H9 (cell line): ENCODE results near the gene MRPL2. TPM values are rescaled to one million over a fixed set of nuclear protein-coding genes. Genes with fewer than 3 reads are reported as not detected.

ENCODE experiments used
- DNase-seq: peaks from one replicate; pipeline ENCODE4 v3.0.0-alpha.2; 2017
- H2AFZ ChIP-seq: one replicate; pipeline ENCODE4 v1.6.1; 2013; ENCODE audit warnings: mild to moderate bottlenecking, low read length, control low read depth, moderate library complexity
- H2AK5ac ChIP-seq: 2 replicates; pipeline ENCODE4 v1.6.1; 2013; ENCODE audit warnings: low read length, control low read depth, mixed read lengths; ENCODE audit not compliant: insufficient read length
- H2BK120ac ChIP-seq: one replicate; pipeline ENCODE4 v1.6.1; 2013; ENCODE audit warnings: low read depth, mild to moderate bottlenecking, low read length, control low read depth, inconsistent platforms; ENCODE audit not compliant: poor library complexity, severe bottlenecking
- H2BK12ac ChIP-seq: 2 replicates; pipeline ENCODE4 v1.6.1; 2013; ENCODE audit warnings: low read length, control low read depth, mixed read lengths, low read depth; ENCODE audit not compliant: insufficient read length
- H2BK15ac ChIP-seq: 2 replicates; pipeline ENCODE4 v1.6.1; 2013; ENCODE audit warnings: low read depth, low read length, control low read depth
- H2BK20ac ChIP-seq: one replicate; pipeline ENCODE4 v1.6.1; 2013; ENCODE audit warnings: low read depth, mild to moderate bottlenecking, low read length, control low read depth, inconsistent platforms; ENCODE audit not compliant: poor library complexity, severe bottlenecking
- H2BK5ac ChIP-seq: 2 replicates; pipeline ENCODE4 v1.6.1; 2013; ENCODE audit warnings: low read length, control low read depth, mixed read lengths; ENCODE audit not compliant: insufficient read length
- H3K14ac ChIP-seq: 2 replicates; pipeline ENCODE4 v1.6.1; 2013; ENCODE audit warnings: low read length, control low read depth; ENCODE audit not compliant: insufficient read depth
- H3K18ac ChIP-seq: 2 replicates; pipeline ENCODE4 v1.6.1; 2013; ENCODE audit warnings: low read depth, mild to moderate bottlenecking, mixed read lengths, low read length, control low read depth; ENCODE audit not compliant: insufficient read length
- H3K23ac ChIP-seq: 2 replicates; pipeline ENCODE4 v1.6.1; 2013; ENCODE audit warnings: low read length, control low read depth, mixed read lengths, low read depth; ENCODE audit not compliant: insufficient read length
- H3K23me2 ChIP-seq: 2 replicates; pipeline ENCODE4 v1.6.1; 2013; ENCODE audit warnings: low read depth, mild to moderate bottlenecking, mixed read lengths, low read length, control low read depth; ENCODE audit not compliant: insufficient read length, poor library complexity, severe bottlenecking
- H3K27ac ChIP-seq: 2 replicates; pipeline ENCODE4 v1.5.1; 2013; ENCODE audit warnings: low read length, control low read depth, mixed read lengths, low read depth; ENCODE audit not compliant: insufficient read length
- H3K27me3 ChIP-seq: 2 replicates; pipeline ENCODE4 v1.6.1; 2013; ENCODE audit warnings: low read length, control low read depth, inconsistent platforms; ENCODE audit not compliant: insufficient read depth
- H3K4ac ChIP-seq: 2 replicates; pipeline ENCODE4 v1.6.1; 2013; ENCODE audit warnings: low read depth, mild to moderate bottlenecking, control low read depth, inconsistent platforms, low read length, moderate library complexity
- H3K4me1 ChIP-seq: 2 replicates; pipeline ENCODE4 v1.6.1; 2013; ENCODE audit warnings: low read length, control low read depth, inconsistent platforms; ENCODE audit not compliant: insufficient read depth
- H3K4me2 ChIP-seq: 2 replicates; pipeline ENCODE4 v1.6.1; 2013; ENCODE audit warnings: low read length, control low read depth, mixed read lengths; ENCODE audit not compliant: insufficient read length, insufficient read depth
- H3K56ac ChIP-seq: 2 replicates; pipeline ENCODE4 v1.6.1; 2013; ENCODE audit warnings: low read depth, mild to moderate bottlenecking, mixed read lengths, low read length, control low read depth; ENCODE audit not compliant: insufficient read length
- H3K79me1 ChIP-seq: 2 replicates; pipeline ENCODE4 v1.6.1; 2013; ENCODE audit warnings: low read depth, mild to moderate bottlenecking, moderate library complexity, low read length, control low read depth, inconsistent platforms; ENCODE audit not compliant: insufficient read depth, poor library complexity, severe bottlenecking
- H3K79me2 ChIP-seq: 2 replicates; pipeline ENCODE4 v1.6.1; 2013; ENCODE audit warnings: low read length, control low read depth, inconsistent platforms; ENCODE audit not compliant: insufficient read depth
- H3K9ac ChIP-seq: 2 replicates; pipeline ENCODE4 v1.6.1; 2013; ENCODE audit warnings: low read length, control low read depth, mixed read lengths; ENCODE audit not compliant: insufficient read length; ENCODE audit errors: extremely low read depth
- H3K9me3 ChIP-seq: one replicate; pipeline ENCODE4 v1.6.1; 2013; ENCODE audit warnings: low read depth, low read length, inconsistent platforms; ENCODE audit not compliant: control insufficient read depth
- H3T11ph ChIP-seq: one replicate; pipeline ENCODE4 v1.6.1; 2013; ENCODE audit warnings: mild to moderate bottlenecking, low read length, control low read depth, inconsistent platforms
- H4K20me1 ChIP-seq: one replicate; pipeline ENCODE4 v1.6.1; 2013; ENCODE audit not compliant: control insufficient read depth, insufficient read length, insufficient read depth
- H4K5ac ChIP-seq: 2 replicates; pipeline ENCODE4 v1.6.1; 2013; ENCODE audit warnings: low read depth, mild to moderate bottlenecking, mixed read lengths, low read length, control low read depth; ENCODE audit not compliant: insufficient read length
- H4K8ac ChIP-seq: replicated peaks from 2 replicates; pipeline ENCODE4 v1.6.1; 2013; ENCODE audit warnings: low read length, control low read depth, mixed read lengths, low read depth; ENCODE audit not compliant: insufficient read length
- H4K91ac ChIP-seq: 2 replicates; pipeline ENCODE4 v1.6.1; 2013; ENCODE audit warnings: low read depth, mild to moderate bottlenecking, moderate library complexity, mixed read lengths, low read length, control low read depth; ENCODE audit not compliant: insufficient read length
- H3K27ac Mint-ChIP-seq, 3 experiments: 2 replicates in 2 of 3; 3 replicates in 1 of 3; pipeline ENCODE4 v1.8.0; 2020 to 2021; ENCODE audit warnings: mixed read lengths in 3 of 3, mild to moderate bottlenecking in 1 of 3, moderate library complexity in 1 of 3
- H3K27me3 Mint-ChIP-seq: 2 replicates; pipeline ENCODE4 v1.8.0; 2021; ENCODE audit warnings: low read depth, mild to moderate bottlenecking, moderate library complexity, mixed read lengths
- H3K36me3 Mint-ChIP-seq, 3 experiments: 2 replicates in 2 of 3; 3 replicates in 1 of 3; pipeline ENCODE4 v1.8.0; 2020 to 2021; ENCODE audit warnings: low read depth in 3 of 3, mixed read lengths in 3 of 3; ENCODE audit not compliant: insufficient read depth in 1 of 3
- H3K4me1 Mint-ChIP-seq, 2 experiments: 2 replicates each; pipeline ENCODE4 v1.8.0; 2020; ENCODE audit warnings: mixed read lengths in 2 of 2
- H3K4me3 Mint-ChIP-seq, 2 experiments: 2 replicates in 1 of 2; 3 replicates in 1 of 2; pipeline ENCODE4 v1.8.0; 2020 to 2021; ENCODE audit warnings: mild to moderate bottlenecking in 2 of 2, mixed read lengths in 2 of 2, moderate library complexity in 1 of 2
- H3K9me3 Mint-ChIP-seq, 2 experiments: 2 replicates in 1 of 2; 3 replicates in 1 of 2; pipeline ENCODE4 v1.8.0; 2020; ENCODE audit warnings: mild to moderate bottlenecking in 2 of 2, mixed read lengths in 2 of 2, moderate library complexity in 1 of 2
- WGBS: extraction: QIAGEN DNeasy Blood & Tissue Kit; methylation state at CpG from one replicate; pipeline ENCODE4 v1.1.7; 2013; ENCODE audit warnings: missing lambda C conversion rate, low lambda C conversion rate, mixed read lengths; ENCODE audit not compliant: insufficient read length; ENCODE audit errors: extremely low coverage; 5-methylcytosine and 5-hydroxymethylcytosine counted together
- total RNA-seq: library from RNA; stranded (reverse); gene quantifications from 2 replicates; pipeline ENCODE4 v1.2.1, GENCODE V29; 2021
- TF ChIP-seq, protein P1 (sequence below): fragments of 200-600 bp; sonication (generic); conservative IDR thresholded peaks from 3 replicates; pipeline ENCODE4 v1.8.0; 2021; ENCODE audit warnings: antibody characterized with exemption, mild to moderate bottlenecking

The MRPL2 gene
- total RNA-seq, 1 experiment from 2014 or later: 74.4 TPM

DNA sequence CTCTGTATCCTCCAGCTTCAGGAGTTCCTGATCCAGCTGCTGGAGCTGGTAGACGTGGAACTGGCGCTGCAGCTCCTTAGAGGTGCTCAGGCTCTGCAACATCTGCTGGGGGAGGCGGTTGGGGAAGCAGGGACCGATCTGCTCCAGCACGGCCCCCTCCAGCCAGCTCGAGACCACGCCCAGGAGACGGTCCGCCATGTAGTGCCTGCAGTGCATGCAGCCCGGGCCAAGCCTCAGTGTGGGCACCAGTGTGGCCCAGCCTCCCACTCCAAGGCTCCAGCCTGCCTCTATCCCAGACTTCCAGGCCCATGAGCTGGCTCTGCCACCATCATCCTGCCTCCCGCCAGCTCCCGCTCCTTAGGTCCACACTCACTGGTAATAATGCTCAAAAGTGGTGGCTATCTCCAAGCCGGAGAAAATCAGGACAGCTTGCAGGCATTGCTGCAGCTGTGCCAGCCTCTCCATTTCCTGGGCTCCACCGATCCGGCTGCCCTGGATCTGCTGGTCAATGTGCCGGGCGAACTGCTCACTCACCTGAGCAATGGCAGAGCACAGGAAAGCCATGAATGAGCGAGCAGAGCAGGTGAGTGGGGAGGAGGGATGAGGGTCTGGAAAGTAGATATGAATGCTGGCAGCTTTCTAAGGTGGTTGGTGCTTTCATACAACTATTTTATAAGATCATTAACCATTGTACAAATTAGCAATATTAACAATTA is 18.5 kb downstream of the MRPL2 start:
- Histone ChIP-seq H3K79me1 (no peaks in the 10 kb centered on the region), H3K23ac (no peak overlapping the region), H4K20me1 (no peaks in the 10 kb centered on the region), H3K9me3 (no peaks in the 10 kb centered on the region), H4K91ac (no peak overlapping the region), H3K27ac (no peak overlapping the region), H2BK120ac (no peak overlapping the region), H4K5ac (no peak overlapping the region), H3K56ac (no peak overlapping the region), H4K8ac (no peak overlapping the region), H3T11ph (no peak overlapping the region), H2BK15ac (no peak overlapping the region), H3K23me2 (no peaks in the 10 kb centered on the region), H2BK20ac (no peak overlapping the region), H3K4ac (no peak overlapping the region), H3K18ac (no peak overlapping the region), H3K9ac (no peak overlapping the region), H3K79me2 (no peaks in the 10 kb centered on the region), H2BK12ac (no peak overlapping the region), H3K4me1 (no peaks in the 10 kb centered on the region), H3K4me2 (no peak overlapping the region), H3K27me3 (no peaks in the 10 kb centered on the region), H3K14ac (no peak overlapping the region), H2AK5ac (no peak overlapping the region), H2AFZ (no peak overlapping the region), H2BK5ac (no peak overlapping the region)
- Mint-ChIP-seq H3K27me3 (no peaks in the 10 kb centered on the region; the same call in none of the 2 replicates), H3K36me3 (peaks cover 30 to 81% (median 76%) of the 10 kb centered on the region in 3 experiments), H3K4me3 (no peak overlapping the region; a peak in 2 of 5 replicates), H3K9me3 (no peaks in the 10 kb centered on the region; a peak in 1 of 5 replicates), H3K27ac (peak overlapping the region in 2 of 3 experiments; percentile 68 to 92; a peak in 2 of 7 replicates), H3K4me1 (no peaks in the 10 kb centered on the region)
- peak; percentile 17 for DNase-seq
- TF ChIP-seq, protein P1, sequence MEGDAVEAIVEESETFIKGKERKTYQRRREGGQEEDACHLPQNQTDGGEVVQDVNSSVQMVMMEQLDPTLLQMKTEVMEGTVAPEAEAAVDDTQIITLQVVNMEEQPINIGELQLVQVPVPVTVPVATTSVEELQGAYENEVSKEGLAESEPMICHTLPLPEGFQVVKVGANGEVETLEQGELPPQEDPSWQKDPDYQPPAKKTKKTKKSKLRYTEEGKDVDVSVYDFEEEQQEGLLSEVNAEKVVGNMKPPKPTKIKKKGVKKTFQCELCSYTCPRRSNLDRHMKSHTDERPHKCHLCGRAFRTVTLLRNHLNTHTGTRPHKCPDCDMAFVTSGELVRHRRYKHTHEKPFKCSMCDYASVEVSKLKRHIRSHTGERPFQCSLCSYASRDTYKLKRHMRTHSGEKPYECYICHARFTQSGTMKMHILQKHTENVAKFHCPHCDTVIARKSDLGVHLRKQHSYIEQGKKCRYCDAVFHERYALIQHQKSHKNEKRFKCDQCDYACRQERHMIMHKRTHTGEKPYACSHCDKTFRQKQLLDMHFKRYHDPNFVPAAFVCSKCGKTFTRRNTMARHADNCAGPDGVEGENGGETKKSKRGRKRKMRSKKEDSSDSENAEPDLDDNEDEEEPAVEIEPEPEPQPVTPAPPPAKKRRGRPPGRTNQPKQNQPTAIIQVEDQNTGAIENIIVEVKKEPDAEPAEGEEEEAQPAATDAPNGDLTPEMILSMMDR: no peak
- WGBS: no CpG with 5 or more reads among the region's 18 CpGs
